Spleen (tissue), 11 donors: ENCODE measurements around the gene LCLAT1. TPM values are rescaled to one million over a fixed set of nuclear protein-coding genes. Genes with fewer than 3 reads are reported as not detected.
"Not testable (repeated sequence)": the region's sequence is repeated elsewhere in the genome, so short reads cannot be mapped to it uniquely, and the experiment has no call there.

Source experiments
- DNase-seq: peaks from one replicate; pipeline ENCODE4 v3.0.0-alpha.2; 2020
- H3K27ac ChIP-seq, 8 donors: fragments of 200-600 bp; sonication (generic) in 7 of 8; 1 replicate in 4 of 8; 2 replicates in 4 of 8; pipeline versions ENCODE4 v1.5.0 to v1.8.0; 2016 to 2021; ENCODE audit warnings: inconsistent platforms in 4 of 8, mild to moderate bottlenecking in 4 of 8, moderate library complexity in 1 of 8
- H3K27me3 ChIP-seq, 7 donors: fragments of 200-600 bp; sonication (generic) in 6 of 7; replicated peaks in 1 of 7; 1 replicate in 4 of 7; 2 replicates in 3 of 7; pipeline versions ENCODE4 v1.5.0 to v1.8.0; 2016 to 2021; ENCODE audit warnings: inconsistent platforms in 3 of 7, mild to moderate bottlenecking in 1 of 7
- H3K36me3 ChIP-seq, 6 donors: fragments of 200-600 bp; sonication (generic) in 5 of 6; 1 replicate in 4 of 6; 2 replicates in 2 of 6; pipeline versions ENCODE4 v1.5.0 to v1.8.0; 2016 to 2021; ENCODE audit warnings: inconsistent platforms in 2 of 6
- H3K4me1 ChIP-seq, 6 donors: fragments of 200-600 bp; sonication (generic) in 5 of 6; 1 replicate in 3 of 6; 2 replicates in 3 of 6; pipeline versions ENCODE4 v1.5.0 to v1.8.0; 2016 to 2021; ENCODE audit warnings: inconsistent platforms in 3 of 6
- H3K4me3 ChIP-seq, 8 donors: fragments of 200-600 bp; sonication (generic) in 7 of 8; 1 replicate in 4 of 8; 2 replicates in 4 of 8; pipeline versions ENCODE4 v1.5.0 to v1.8.0; 2016 to 2021; ENCODE audit warnings: inconsistent platforms in 4 of 8, mild to moderate bottlenecking in 4 of 8, moderate library complexity in 2 of 8
- H3K9me3 ChIP-seq, 8 donors: fragments of 200-600 bp; sonication (generic) in 7 of 8; 1 replicate in 4 of 8; 2 replicates in 4 of 8; pipeline versions ENCODE4 v1.5.0 to v1.8.0; 2016 to 2021; ENCODE audit warnings: inconsistent platforms in 4 of 8
- POLR2A ChIP-seq, 3 donors: fragments of 450-650 bp; IDR thresholded peaks; one replicate each; pipeline ENCODE4 v1.5.1; 2017; ENCODE audit warnings: antibody characterized with exemption in 3 of 3, mild to moderate bottlenecking in 1 of 3
- POLR2AphosphoS5 ChIP-seq, 3 donors: sonication (generic); formaldehyde crosslinking; IDR thresholded peaks; one replicate each; pipeline ENCODE4 v1.5.1; 2017; ENCODE audit warnings: antibody characterized with exemption in 3 of 3
- whole genome bisulfite sequencing, 5 donors: extraction: QIAGEN DNeasy Blood & Tissue Kit in 3 of 5; methylation state at CpG; one replicate each; pipeline versions ENCODE4 v1.1.5 to v1.1.7; 2013 to 2018; 5-methylcytosine and 5-hydroxymethylcytosine counted together
- intact Hi-C: fragments of 100-400 bp; cut with DNase I; formaldehyde crosslinking; loops from one replicate; pipeline ENCODE4 v1.15.0; 2023; ENCODE audit warnings: low total_unique reads
- polyA plus RNA-seq, 3 donors: library from polyadenylated mRNA; stranded (reverse); fragments of 200-250 nt; gene quantifications; one replicate each; pipeline ENCODE4 v1.2.1, GENCODE V29; 2013
- total RNA-seq, 7 donors: library from RNA; depleted of rRNA in 3 of 7; stranded (reverse); fragments of >200 nt in 3 of 7; fragmentation: NEBNext Ultra II Directional in 4 of 7; extraction: Animal tissue kit (Norgen Biotek cat#: 25700) in 4 of 7; gene quantifications; one replicate each; pipeline versions ENCODE4 v1.1.0 to v1.2.1, GENCODE V29; 2016 to 2021
- TF ChIP-seq, protein P1 (sequence below), 11 experiments: fragments of 200-600 bp in 7 of 11; fragments of 450-650 bp in 4 of 11; sonication (generic) in 4 of 11; IDR thresholded peaks in 8 of 11; conservative IDR thresholded peaks in 3 of 11; 1 replicate in 7 of 11; 2 replicates in 4 of 11; pipeline versions ENCODE4 v1.4.0 to v1.8.0; 2016 to 2021; ENCODE audit warnings: antibody characterized with exemption in 11 of 11, inconsistent platforms in 4 of 11, mild to moderate bottlenecking in 1 of 11
- donor health status: healthy with polysubstance abuse.
- donor health status: DM: no; HTN: no; CAD: no; lungs with moderate emphysema.
- donor health status: DM: no; HTN: no; CAD: no.
- donor health status: Bipolar disorder and iron deficiency.
- donor health status: healthy.
- donor health status: DM: no; HTN: no; CAD: no.
- donor health status: DM: yes; HTN: yes; CAD: no.

Gene LCLAT1
- total and polyA plus RNA-seq, 10 donors = 1.9 to 23.3 (median 13.8) TPM

DNA sequence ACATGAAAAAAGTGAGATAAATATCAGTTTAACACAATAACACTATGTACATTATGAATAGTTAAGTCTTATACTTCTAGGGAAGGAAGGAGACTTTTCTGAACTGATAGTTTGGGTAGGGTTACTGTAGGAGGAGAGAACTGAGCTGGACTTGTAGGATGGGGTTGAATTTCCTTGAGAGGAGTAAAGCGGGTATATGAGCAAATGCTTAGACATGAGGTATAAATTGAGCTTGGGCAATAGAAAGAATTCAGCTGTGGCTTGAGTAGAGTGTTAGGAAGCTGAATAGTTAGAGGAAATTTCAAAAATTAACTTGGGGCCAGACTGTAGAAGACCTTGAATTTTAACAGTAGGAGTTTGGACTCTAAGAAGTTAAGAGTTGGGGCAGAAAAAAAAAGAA, 45.1 kb downstream of the LCLAT1 start:
- intact Hi-C loops = no loop called here
- no peak for DNase-seq
- Histone ChIP-seq H3K27ac (no peak overlapping the region), H3K9me3 (peaks cover 0 to 18% (median 12%) of the 10 kb centered on the region in 8 donors), H3K36me3 (no peaks in the 10 kb centered on the region), H3K4me3 (no peak overlapping the region), H3K27me3 (no peaks in the 10 kb centered on the region), H3K4me1 (peaks cover 0 to 54% (median 15%) of the 10 kb centered on the region in 6 donors)
- TF ChIP-seq POLR2AphosphoS5 (IDR thresholded peaks at IDR 0.05) (no peak), POLR2A (IDR thresholded peaks at IDR 0.05) (no peak)
- TF ChIP-seq, protein P1, sequence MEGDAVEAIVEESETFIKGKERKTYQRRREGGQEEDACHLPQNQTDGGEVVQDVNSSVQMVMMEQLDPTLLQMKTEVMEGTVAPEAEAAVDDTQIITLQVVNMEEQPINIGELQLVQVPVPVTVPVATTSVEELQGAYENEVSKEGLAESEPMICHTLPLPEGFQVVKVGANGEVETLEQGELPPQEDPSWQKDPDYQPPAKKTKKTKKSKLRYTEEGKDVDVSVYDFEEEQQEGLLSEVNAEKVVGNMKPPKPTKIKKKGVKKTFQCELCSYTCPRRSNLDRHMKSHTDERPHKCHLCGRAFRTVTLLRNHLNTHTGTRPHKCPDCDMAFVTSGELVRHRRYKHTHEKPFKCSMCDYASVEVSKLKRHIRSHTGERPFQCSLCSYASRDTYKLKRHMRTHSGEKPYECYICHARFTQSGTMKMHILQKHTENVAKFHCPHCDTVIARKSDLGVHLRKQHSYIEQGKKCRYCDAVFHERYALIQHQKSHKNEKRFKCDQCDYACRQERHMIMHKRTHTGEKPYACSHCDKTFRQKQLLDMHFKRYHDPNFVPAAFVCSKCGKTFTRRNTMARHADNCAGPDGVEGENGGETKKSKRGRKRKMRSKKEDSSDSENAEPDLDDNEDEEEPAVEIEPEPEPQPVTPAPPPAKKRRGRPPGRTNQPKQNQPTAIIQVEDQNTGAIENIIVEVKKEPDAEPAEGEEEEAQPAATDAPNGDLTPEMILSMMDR (IDR thresholded peaks at IDR 0.05 in 8 of 11, conservative IDR thresholded peaks at IDR 0.05 in 3 of 11) = no peak
- WGBS, 5 donors = 69 to 100% (median 88%) methylated on average over 1 of the region's 1 CpG

DNA sequence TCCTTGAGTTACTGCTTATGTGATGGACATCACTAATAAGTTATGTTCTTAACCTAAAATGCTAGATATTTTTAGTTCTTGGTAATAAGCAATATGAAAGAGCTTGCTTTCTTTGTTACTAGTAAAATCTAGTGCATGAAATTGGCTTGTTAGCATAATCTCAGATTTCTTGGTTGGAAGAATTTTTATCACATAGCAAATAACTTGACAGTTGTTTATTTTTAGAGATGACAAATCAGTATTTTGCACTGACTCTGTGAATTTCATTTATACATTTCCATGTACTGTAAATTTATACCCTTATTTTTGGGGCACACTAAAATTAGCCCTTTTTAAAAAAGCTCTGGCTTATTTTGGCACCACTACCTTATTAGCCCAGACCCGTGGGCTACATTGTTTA, 45.6 kb downstream of the LCLAT1 start:
- H3K4me1 ChIP-seq = peaks cover 0 to 51% (median 15%) of the 10 kb centered on the region in 6 donors
- 41 to 72% (median 58%) methylated on average over 1 of the region's 1 CpG for WGBS, 5 donors
- DNase-seq = no peak
- H3K4me3 ChIP-seq = no peak overlapping the region
- H3K27ac ChIP-seq = no peak overlapping the region
- H3K9me3 ChIP-seq = peaks cover 0 to 23% (median 17%) of the 10 kb centered on the region in 8 donors
- no peaks in the 10 kb centered on the region for H3K27me3 ChIP-seq
- TF ChIP-seq POLR2AphosphoS5 (IDR thresholded peaks at IDR 0.05) = no peak
- TF ChIP-seq, protein P1 (IDR thresholded peaks at IDR 0.05 in 8 of 11, conservative IDR thresholded peaks at IDR 0.05 in 3 of 11) = no peak
- no peak for TF ChIP-seq POLR2A (IDR thresholded peaks at IDR 0.05)
- H3K36me3 ChIP-seq = peaks cover 0 to under 1% (median 0%) of the 10 kb centered on the region in 6 donors
- intact Hi-C loops = no loop called here

DNA sequence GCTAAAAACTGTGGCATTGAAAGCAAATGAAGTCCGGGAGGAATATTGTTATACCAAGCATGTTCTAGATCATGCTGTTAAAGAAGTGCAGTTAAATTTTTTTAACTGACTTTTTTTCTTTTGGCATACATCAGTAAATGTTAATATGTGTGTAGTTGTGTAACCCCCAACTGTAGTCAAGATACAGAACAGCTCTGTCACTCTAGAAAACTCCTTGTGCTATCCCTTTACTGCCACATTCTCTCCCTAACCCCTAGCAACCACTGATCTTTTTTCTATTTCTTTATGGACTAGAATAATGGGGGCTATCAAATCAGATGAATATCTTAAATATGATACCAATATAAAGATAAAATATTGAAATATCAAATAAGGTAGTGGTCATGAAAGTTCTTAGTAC, 46.4 kb downstream of the LCLAT1 start:
- intact Hi-C loops = no loop called here
- peaks cover 0 to 43% (median 8%) of the 10 kb centered on the region in 6 donors for H3K4me1 ChIP-seq
- WGBS, 5 donors = 80 to 95% (median 94%) methylated on average over 1 of the region's 1 CpG
- DNase-seq = no peak
- H3K4me3 ChIP-seq = no peak overlapping the region
- no peaks in the 10 kb centered on the region for H3K27me3 ChIP-seq
- TF ChIP-seq, protein P1 (IDR thresholded peaks at IDR 0.05 in 8 of 11, conservative IDR thresholded peaks at IDR 0.05 in 3 of 11) = no peak
- TF ChIP-seq POLR2A (IDR thresholded peaks at IDR 0.05) = no peak
- no peak overlapping the region for H3K27ac ChIP-seq
- H3K36me3 ChIP-seq = peaks cover 0 to 8% (median 0%) of the 10 kb centered on the region in 6 donors
- H3K9me3 ChIP-seq = peaks cover 6 to 31% (median 25%) of the 10 kb centered on the region in 8 donors

DNA sequence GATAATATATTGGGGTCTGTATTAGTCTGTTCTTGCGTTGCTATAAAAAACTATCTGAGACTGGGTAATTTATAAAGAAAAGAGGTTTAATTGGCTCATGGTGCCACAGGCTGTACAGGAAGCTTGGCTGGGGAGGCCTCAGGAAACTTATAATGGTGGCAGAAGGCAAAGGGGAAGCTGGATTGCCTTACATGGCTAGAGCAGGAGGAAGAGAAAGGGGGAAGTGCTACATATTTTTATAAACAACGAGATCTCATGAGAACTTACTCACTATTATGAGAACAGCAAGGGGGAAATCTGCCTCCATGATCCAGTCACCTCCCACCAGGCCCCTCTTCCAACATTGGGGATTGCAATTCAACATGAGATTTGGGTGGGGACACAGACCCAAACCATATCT, 48.9 kb downstream of the LCLAT1 start:
- H3K36me3 ChIP-seq = peaks cover 0 to 17% (median 0%) of the 10 kb centered on the region in 6 donors
- H3K4me1 ChIP-seq = peaks cover 0 to 38% (median 8%) of the 10 kb centered on the region in 6 donors
- WGBS, 5 donors = 36 to 55% (median 51%) methylated on average over 2 of the region's 2 CpGs
- DNase-seq, H3K27me3 ChIP-seq, intact Hi-C loops: not testable (repeated sequence)
- H3K27ac ChIP-seq = peak overlapping the region in 7 of 8 donors; percentile 63 to 90 (median 82)
- peaks cover 10 to 56% (median 49%) of the 10 kb centered on the region in 8 donors for H3K9me3 ChIP-seq
- H3K4me3 ChIP-seq = peak overlapping the region in 1 of 8 donors; percentile 47

DNA sequence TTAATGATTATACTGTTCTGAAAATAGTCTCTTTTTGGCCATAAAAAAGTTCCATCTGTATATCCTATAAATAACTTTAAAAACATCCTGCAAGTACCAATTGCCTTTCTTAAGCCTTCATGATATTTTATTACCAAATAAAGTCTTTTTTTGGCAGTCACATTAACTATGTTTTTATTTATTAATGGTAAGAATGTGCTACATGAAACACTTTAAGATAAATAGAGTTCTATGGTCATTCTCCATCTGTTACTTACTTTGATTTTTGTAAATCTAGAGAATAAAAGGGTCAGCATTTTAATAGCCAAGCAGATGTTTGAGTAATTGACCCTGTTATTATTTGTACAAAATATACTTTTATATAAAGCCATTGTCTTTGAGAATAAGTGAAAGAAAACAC, 52.6 kb downstream of the LCLAT1 start:
- Histone ChIP-seq H3K27me3 (no peaks in the 10 kb centered on the region), H3K36me3 (peaks cover 0 to 23% (median 0%) of the 10 kb centered on the region in 6 donors), H3K27ac (no peak overlapping the region), H3K4me1 (peaks cover 0 to 40% (median 21%) of the 10 kb centered on the region in 6 donors), H3K4me3 (no peak overlapping the region), H3K9me3 (peaks cover 10 to 74% (median 64%) of the 10 kb centered on the region in 8 donors)
- no peak for DNase-seq
- intact Hi-C loops = no loop called here
- TF ChIP-seq POLR2AphosphoS5 (IDR thresholded peaks at IDR 0.05) (no peak), POLR2A (IDR thresholded peaks at IDR 0.05) (no peak)
- TF ChIP-seq, protein P1 (IDR thresholded peaks at IDR 0.05 in 8 of 11, conservative IDR thresholded peaks at IDR 0.05 in 3 of 11) = no peak
